PC-3 (cell line): ENCODE data around the gene EMILIN1.

Source experiments
- CTCF ChIP-seq: fragments of 300-600 bp; sonication (generic); conservative IDR thresholded peaks from 2 replicates; pipeline ENCODE4 v1.5.1; 2017; ENCODE audit warnings: antibody characterized with exemption, low read depth, mild to moderate bottlenecking, low read length
- EZH2 ChIP-seq: fragments of 300-600 bp; sonication (generic); IDR thresholded peaks from one replicate; pipeline ENCODE4 v1.6.1; 2017; ENCODE audit warnings: antibody characterized with exemption, mild to moderate bottlenecking, low read length; ENCODE audit not compliant: unreplicated experiment
- EZH2phosphoT487 ChIP-seq: fragments of 300-600 bp; sonication (generic); IDR thresholded peaks from 2 replicates; pipeline ENCODE4 v1.6.1; 2018; ENCODE audit warnings: mild to moderate bottlenecking, antibody characterized with exemption, low read length, borderline replicate concordance

- no peak for TF ChIP-seq CTCF
- no peak for TF ChIP-seq EZH2phosphoT487
- TF ChIP-seq EZH2: no peak
Measured at GRCh38 chr2:27122791-27123190, 44.4 kb downstream of the EMILIN1 start.
